GM18870 (cell line): ENCODE data around the gene GAL3ST3.

Source experiments
- ATAC-seq: cut with Tn5 transposase; IDR thresholded peaks from one replicate; pipeline ENCODE4 v1.9.1; 2021; ENCODE audit warnings: moderate library complexity; ENCODE audit not compliant: unreplicated experiment

GAL3ST3 gene

DNA sequence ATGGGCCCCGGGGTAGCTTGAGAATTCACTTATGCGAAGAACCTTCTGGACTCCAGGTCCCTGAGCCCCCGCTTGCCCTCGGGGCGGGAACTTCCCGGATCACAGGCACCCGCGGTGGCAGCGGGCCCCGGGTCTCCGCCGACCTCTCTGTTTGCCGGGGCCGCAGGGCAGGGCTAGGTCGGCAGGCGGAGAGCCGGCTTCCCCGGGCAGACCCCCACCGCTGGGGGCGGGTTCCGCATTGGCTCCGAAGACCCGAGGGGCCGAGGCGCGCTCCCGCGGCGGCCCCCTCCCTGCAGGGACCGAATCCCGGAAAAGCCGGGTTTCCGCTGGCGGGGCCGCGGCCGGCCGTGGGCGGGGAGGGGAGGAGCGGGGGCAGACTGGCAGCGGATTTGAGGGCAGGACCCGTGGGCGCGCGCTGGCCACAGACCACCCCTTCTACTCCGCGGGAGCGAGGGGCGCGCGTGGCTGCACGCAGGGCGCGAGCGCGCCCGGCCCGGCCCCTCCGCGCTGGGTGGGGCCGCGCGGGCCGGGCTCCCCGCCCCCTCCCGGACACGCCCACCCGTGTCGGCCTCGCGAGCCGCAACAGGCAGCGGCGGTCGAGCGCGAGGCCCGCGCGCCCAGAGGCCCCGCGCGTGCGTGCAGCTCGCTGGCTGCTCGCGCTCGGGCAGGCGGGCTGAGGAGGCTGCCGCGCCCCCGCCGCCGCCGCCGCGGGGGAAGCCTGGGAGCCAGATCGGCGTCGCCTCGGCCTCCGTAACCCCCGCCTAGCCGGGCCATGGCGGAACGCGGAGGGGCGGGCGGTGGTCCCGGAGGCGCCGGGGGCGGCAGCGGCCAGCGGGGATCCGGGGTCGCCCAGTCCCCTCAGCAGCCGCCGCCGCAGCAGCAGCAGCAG lies 21.0 kb upstream of the GAL3ST3 start, which contains the start of gene PACS1:
TSS of gene PACS1 (plus strand) at position 558 of the 889 bp plus-strand sequence. CDS start at position 773, 215 bp downstream.
- no peak for ATAC-seq

DNA sequence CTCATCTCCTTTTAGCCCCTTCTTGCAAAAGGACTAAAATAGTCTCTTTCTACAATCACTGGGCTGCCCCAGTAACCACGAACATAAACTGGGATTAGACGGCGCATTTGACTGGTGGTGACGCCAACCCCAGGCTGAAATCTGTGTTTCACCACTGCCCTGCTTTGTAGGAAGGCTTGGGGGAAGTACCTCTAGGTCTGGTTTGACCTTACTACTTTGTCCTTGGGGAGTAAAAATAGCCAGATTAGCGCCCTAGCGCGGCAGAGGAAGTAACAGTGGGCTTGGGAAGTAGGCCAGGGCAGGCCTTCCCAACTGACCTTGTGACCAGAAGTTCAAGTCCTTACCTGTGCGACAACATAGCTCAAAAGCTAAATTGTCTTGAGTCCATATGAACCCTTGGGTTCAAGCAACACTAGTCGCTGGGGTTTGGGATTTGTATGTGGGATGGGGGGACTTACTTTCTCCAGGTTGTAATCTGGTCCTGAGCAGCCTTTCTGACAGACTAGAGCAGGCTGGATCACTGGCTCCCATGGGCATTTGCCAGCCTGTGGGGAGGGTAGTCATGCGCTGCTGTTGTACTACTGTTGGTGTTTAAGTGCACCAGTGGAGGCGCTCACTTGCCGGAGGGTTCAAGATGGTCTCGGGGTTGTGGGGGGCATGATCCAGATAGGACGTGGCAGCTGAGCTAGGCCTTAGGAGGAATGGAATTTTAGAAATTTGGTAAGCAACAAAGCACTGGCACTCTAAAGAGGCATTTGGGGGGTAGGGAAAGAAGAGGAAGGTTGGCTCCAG lies 20.2 kb upstream of the GAL3ST3 start:
- no peak for ATAC-seq

DNA sequence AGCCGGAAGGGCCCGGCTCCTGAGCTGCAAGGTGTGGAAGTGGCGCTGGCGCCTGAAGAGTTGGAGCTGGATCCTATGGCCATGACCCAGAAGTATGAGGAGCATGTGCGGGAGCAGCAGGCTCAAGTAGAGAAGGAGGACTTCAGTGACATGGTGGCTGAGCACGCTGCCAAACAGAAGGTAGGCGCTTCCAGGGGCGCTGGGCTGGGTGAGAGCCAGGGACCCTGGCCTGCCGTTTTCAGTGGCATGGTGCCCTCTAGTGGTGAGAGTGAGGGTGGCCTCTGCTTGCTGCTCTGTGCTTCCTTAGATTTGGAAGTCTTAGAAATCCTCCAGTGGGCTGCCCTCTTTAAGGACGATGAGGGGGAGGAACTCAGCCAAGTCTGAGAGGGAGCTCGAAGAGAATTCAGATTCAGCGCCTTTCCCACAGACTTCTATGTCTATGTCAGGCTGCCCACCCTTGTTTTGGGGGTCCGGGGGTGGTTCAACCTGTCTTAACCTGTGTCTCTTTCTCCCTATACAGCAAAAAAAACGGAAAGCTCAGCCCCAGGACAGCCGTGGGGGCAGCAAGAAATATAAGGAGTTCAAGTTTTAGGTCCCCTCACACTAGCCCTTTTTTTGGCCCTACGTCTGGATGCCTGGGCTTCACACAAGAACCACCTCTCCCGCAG lies 19.3 kb upstream of the GAL3ST3 start:
- no peak for ATAC-seq

DNA sequence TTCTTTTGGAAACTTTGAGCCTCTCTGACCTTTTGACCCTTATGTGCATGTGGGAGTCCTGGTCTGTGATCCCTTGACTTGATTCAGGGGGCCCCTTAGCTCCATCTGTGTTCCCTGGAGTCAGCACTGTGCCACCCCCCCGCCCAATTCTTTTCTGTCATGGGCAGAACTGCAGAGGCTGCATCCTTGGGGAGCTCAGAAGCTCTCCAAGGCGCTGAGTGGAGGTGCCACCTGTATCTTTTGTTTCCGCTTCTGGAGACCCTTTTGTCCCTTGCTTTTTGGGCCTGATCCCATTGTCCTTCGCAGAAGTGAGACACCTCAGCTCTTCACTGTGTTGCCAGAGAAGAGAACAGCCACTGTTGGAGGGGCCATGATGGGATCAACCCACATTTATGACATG lies 18.7 kb upstream of the GAL3ST3 start:
- ATAC-seq, result no peak

DNA sequence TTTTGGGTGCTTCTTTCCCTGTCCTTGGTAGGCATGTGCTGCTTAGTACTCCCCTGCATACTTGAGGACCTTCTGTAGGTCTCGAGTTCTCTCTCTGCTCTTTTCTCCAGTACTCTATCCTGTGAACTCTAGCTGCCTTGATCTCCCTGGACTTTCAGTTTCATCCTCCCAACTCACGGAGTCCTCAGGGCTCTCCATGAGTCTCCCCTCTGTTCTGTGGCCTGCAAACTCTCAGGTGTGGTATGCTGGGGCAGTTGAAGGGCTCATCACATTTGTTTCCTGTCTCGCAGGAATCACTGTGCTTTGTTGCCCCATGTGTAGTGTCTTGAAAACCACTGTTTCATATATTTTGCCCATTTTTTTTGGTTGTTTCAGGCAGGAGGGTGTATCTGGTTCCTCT lies 17.8 kb upstream of the GAL3ST3 start:
- ATAC-seq, result no peak

DNA sequence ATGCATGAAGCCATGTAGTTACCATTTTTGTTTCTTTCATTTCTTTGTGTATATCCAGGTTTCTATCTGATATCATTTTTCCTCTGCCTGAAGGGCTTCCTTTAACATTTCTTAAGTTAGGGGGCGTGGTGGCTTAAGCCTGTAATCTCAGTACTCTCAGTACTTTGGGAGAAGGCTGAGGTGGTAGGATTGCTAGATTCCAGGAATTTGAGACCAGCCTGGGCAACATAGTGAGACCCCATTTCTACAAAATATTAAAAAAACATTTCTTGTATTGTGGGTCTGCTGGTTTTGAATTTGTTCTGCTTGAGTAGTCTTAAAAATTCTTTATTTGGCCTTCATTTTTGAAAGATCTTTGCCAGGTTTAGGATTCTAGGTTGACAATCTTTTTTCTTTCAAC lies 15.6 kb upstream of the GAL3ST3 start:
- no peak for ATAC-seq

DNA sequence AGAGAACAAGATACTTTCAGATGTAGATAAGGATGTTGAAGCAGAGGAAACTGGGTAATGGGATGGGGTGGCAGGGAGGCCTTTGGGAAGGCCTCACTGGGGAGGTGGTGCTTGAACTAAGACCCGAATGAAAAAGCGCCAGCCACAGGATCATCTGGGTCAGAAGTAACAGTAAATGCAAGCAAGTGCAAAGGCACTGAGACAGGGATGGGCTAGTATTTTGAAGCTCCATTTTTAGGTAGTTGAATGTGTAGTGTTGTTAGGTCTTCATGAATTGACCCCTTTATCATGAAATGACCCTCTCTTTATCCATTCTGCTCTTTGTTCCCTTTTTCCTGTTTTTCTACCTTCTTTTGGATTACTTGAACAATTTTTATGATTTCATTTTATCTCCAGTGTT lies 14.9 kb upstream of the GAL3ST3 start:
- ATAC-seq, result no peak

DNA sequence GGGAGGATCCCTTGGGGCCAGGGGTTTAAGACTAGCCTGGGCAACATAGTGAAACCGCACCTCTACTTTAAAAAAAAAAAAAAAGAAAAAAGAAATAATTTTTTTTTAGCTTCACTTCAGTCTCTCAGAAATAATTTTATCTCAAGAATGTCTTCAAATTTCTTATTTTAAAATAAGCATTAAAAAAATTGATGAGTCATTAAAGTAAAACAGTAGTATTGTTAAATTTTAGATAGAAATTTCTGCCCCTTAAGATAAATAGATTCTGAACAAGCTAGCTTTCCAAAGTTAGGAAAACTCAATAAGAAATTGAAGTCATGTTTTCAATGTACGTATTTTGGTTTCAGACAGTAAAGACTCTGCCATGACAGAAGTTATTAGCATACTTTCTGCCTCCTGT lies 13.4 kb upstream of the GAL3ST3 start:
- ATAC-seq, result no peak

DNA sequence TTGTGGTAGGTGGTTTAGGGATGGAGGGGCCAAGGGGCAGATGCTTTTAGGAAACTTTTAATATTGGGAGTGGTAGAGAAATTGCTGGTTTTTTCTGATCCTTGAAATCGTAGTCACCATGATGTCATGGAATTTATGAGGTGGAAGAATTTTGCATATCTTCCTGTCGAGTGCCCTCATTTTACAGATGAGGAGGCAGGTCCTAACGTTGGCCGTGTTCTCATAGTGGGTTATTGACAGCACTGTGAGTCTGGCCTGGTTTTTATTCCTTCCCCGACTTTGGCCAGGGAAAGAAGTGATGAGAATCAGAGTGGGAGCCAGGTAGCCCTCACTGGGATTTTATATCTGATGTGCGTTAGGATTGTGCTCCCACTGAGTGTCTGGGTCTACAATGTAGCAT lies 12.3 kb upstream of the GAL3ST3 start:
- ATAC-seq, result no peak

DNA sequence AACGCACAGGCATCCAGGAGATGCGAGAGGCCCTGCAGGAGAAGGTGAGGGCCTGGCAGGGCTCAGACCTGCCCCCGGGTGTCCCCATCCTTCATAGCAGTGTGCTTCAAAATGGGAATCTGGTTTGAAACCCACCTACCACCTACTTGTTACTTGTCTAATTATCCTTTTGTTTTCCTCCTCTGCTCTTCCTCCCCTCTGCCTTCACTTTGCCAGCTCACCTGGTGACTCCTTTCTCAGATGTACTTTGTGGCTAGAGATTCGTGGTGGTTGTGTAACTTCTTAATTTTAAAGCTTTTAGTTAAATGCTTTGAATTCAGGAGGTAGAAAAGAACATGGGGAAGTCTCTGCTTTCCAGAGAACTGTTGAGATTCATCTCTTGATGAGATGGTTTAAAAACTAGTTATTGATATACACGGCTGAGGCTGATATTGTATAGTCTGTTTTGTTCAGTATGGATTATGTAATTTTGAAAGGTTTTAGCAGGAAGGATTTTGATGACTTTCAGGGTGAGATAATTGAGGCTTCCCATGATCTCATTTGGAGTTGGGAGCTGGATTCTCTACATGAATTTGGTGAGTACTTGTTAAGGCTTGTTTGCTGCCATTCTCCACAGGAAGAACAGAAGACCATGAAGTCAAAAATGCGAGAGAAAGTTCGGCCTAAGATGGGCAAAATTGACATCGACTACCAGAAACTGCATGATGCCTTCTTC lies 11.2 kb upstream of the GAL3ST3 start:
- no peak for ATAC-seq

DNA sequence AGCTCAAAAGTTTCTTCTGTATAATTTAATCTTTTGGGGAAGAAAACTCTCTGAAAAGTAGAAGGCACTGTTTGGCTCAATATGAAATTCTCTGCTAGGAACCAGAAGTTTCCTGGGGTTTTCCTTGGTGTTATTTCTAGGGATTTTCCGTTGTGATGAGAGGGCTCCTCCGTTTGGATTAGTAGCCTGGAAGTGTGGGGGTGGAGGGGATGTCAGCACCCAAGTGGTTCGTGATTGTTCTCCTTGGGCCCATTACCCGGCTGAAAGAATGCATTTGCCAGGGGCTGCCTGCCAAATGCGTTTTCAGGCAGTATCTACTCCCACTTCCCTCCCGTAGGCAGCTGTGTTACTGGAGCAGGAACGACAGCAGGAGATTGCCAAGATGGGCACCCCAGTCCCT lies 7.5 kb upstream of the GAL3ST3 start:
- ATAC-seq, result no peak

DNA sequence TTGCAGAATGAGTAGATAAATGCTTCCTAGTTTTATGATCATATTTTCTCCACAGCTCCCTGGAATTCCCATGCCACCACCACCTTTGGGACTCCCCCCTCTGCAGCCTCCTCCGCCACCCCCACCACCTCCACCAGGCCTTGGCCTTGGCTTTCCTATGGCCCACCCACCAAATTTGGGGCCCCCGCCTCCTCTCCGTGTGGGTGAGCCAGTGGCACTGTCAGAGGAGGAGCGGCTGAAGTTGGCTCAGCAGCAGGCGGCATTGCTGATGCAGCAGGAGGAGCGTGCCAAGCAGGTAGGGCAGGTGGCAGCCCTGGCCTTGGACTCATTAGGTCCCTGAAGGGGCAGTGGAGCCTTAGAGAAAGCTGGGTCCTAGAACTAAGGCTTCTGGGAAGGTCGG lies 6.1 kb upstream of the GAL3ST3 start:
- ATAC-seq, result no peak

DNA sequence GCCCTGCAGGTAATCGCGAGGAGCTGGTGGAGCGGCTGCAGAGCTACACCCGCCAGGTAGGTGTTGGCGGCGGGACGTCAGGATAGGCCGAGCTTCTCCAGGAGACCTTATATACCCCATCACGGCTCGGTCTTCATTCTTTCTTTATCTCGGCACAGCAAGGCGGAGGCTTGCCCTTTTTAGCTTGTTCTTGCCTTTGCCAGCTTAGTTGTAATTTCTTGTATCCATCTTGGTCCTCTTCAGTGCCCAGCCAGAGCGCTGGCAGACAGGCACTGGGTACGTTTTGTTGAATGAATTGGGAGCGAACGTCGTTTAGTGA lies 3.7 kb upstream of the GAL3ST3 start:
- ATAC-seq, result no peak

DNA sequence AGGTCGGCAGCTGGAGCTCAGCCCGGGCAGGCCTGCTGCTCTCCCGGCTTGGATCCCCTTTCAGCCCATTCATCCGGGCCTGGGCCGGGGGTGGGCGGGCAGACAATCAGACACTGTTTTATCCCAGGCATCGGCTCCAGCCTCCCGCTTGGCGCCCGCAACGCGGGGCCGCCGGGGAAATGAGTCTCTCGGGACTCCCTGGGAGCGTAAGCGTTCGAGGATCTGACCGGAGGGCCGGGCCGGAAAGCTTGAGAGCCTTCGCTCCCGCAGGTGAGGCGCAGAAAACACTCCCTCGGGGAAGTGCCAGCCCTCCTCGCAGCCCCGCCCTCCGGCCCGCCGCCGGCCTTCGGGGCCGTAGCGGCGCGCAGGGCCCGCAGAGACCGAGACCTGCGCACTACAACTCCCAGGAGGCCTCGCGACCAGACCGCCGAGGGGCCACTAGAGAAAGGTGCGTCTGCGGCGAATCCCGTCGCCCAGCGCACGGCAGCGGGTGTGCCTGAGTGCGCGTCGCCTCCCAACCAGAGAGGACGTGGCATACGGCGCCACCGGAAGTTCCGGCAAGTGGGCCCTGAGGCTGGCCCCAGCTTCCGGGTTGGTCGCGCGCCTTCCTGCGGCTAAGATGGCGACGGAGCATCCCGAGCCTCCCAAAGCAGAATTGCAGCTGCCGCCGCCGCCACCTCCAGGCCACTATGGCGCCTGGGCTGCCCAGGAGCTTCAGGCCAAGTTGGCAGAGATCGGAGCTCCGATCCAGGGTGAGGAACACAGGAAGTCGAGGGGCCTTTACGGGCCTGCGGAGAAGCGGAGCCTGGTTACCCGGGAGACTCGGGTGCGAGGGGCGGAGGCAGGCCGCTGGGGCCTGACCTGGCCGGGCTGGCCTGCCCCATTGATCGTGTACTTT lies 3.1 kb upstream of the GAL3ST3 start, which contains the start of gene SF3B2:
TSS of gene SF3B2 (plus strand) at position 599 of the 898 bp plus-strand sequence. CDS start at position 620, 21 bp downstream.
- peak; percentile 88 for ATAC-seq

DNA sequence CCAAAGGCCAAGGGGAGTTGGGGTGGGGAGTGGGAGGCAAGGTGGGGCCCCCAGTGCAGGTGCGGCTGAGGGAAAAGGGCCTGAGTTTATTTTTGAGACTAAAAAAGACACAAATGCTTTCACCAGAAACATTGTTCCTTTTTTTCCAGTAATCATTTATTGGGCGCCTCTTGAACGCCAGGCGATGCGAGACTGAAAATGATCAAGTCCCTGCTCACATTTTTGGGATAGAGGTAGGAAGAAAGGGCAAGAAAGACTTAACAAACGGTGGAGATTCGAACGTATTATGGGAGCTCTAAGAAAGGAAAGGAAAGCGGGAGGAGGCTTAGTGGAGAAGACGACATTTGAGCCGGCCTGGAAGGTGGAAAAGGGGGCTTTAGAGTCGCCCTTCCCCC lies 2.4 kb upstream of the GAL3ST3 start:
- no peak for ATAC-seq

DNA sequence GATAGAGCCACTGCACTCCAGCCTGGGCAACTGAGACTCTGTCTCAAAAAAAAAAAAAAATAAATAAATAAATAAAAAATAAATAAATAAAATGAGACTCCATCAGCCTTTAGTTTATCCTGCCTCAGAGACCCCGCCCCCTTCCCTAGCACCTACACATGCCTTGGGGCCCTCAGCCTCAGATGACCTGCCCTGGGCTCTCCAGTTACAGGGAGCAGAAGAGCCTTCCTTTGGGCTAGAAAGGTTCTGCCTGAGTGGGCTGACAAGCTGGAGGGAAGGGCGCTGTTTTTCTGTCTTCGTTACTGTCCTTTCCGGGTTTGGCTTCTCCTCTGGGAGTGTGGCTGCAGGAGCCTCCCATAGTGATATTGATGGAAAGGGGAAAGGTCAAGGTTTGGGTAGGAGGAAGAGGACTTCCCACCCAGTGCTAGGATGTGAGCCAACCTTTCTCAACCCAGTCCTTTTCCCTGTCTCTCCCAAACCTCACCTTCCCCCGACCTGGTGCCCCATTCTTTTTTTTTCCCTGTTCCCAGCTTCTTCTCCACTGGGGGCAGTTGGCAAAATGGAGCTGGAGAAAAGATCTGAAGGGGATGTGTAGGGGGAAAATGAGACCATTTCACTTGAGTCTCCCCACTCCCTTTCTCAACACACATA lies 1.7 kb upstream of the GAL3ST3 start:
- ATAC-seq, result no peak

DNA sequence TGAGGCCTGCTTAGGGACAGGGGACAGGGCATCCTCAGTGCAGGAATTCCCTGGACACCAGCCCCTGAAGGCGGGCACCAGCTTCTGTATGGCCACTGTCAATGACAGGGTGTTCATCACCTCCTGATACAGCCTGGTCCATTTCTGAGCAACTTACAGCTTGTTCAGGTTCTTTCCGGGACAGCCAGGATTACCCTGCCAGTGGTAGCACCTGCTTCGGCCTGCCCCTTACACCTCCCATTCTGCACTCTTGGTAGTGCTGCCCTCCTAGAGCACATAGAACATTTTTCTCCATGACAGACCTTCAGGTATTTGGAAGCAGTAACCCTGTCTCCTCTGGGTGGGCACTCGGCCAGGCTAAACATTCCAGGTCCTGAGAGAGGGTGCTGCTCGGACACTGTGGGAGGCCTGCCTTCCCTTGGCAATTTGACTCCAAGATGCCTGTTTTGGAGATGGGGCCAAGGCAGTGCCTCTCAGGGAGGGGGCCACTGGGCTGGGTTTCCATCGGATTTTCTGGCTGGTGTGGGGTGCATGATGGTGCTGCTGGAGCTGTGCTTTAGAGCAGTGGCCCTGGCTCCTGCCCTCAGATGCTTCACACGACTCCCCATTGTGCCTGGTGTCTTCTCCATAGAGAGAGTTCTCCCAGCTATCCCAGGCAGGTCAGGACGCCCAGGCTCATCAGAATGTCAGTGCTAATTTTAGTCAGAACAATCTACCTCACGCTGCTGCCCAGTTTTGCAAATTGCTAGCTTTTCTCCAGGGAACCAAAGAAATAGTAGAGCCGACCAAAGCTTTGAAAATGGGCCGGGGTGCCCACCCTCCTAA lies 1.2 kb downstream of the GAL3ST3 start:
- no peak for ATAC-seq

DNA sequence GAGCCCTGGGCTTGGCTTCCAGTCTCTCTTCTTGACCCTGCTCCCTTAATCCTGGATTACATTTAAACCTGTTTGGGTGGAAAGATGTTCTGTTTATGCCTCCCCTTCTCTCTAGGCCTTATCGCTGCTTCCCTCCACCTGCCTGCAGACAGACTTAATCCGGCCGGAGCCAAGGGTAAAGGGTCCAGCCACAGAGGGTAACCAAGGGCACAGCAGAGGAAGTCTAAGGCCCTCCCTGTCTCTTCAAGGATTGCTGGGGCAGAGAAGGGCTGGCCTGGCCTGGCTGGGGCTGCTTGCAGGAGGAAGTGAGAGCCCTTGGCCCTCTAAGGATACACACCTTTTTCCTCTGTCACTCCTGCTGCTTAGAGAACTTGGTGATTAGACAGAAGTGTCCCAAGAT lies 2.1 kb downstream of the GAL3ST3 start:
- ATAC-seq, result no peak
